C4-2B (cell line): ENCODE measurements around the gene CYREN.

Experiments
- ZFX ChIP-seq: fragments of 450-650 bp; IDR thresholded peaks from 2 replicates; pipeline ENCODE4 v1.6.1; 2017
- TF ChIP-seq, protein P1 (sequence below): fragments of 450-650 bp; conservative IDR thresholded peaks from 2 replicates; pipeline ENCODE4 v1.5.1; 2017; ENCODE audit warnings: mild to moderate bottlenecking

GRCh38 chr7:135121868-135122267 is 48.6 kb downstream of the CYREN start:
- TF ChIP-seq, protein P1, sequence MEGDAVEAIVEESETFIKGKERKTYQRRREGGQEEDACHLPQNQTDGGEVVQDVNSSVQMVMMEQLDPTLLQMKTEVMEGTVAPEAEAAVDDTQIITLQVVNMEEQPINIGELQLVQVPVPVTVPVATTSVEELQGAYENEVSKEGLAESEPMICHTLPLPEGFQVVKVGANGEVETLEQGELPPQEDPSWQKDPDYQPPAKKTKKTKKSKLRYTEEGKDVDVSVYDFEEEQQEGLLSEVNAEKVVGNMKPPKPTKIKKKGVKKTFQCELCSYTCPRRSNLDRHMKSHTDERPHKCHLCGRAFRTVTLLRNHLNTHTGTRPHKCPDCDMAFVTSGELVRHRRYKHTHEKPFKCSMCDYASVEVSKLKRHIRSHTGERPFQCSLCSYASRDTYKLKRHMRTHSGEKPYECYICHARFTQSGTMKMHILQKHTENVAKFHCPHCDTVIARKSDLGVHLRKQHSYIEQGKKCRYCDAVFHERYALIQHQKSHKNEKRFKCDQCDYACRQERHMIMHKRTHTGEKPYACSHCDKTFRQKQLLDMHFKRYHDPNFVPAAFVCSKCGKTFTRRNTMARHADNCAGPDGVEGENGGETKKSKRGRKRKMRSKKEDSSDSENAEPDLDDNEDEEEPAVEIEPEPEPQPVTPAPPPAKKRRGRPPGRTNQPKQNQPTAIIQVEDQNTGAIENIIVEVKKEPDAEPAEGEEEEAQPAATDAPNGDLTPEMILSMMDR, result no peak
- no peak for TF ChIP-seq ZFX
